HCT116 (cell line): ENCODE results near the gene ZFHX3.

Experiments
- CTCF ChIP-seq, 3 experiments: fragments of 200-600 bp in 1 of 3; sonication (generic) in 1 of 3; IDR thresholded peaks in 2 of 3; conservative IDR thresholded peaks in 1 of 3; 2 replicates each; pipeline ENCODE4 v1.5.1; 2012 to 2017; ENCODE audit warnings: low read depth in 2 of 3, low read length in 2 of 3, antibody characterized with exemption in 1 of 3, borderline replicate concordance in 1 of 3, control low read depth in 1 of 3, mild to moderate bottlenecking in 1 of 3, mixed read lengths in 1 of 3, mixed run types in 1 of 3, moderate library complexity in 1 of 3; ENCODE audit not compliant: insufficient read depth in 1 of 3
- ELF1 ChIP-seq: IDR thresholded peaks from 2 replicates; pipeline ENCODE4 v1.6.1; 2012; ENCODE audit warnings: low read depth, borderline replicate concordance
- EZH2 ChIP-seq: fragments of 200-600 bp; sonication (generic); IDR thresholded peaks from 2 replicates; pipeline ENCODE4 v1.6.1; 2017; ENCODE audit warnings: antibody characterized with exemption, mixed run types
- EZH2phosphoT487 ChIP-seq: fragments of 200-600 bp; IDR thresholded peaks from 2 replicates; pipeline ENCODE4 v1.6.1; 2018; ENCODE audit warnings: antibody characterized with exemption, borderline replicate concordance
- JUND ChIP-seq: IDR thresholded peaks from 2 replicates; pipeline ENCODE4 v1.6.1; 2012
- POLR2A ChIP-seq: IDR thresholded peaks from 2 replicates; pipeline ENCODE4 v1.7.0; 2011; ENCODE audit warnings: borderline replicate concordance; ENCODE audit not compliant: insufficient read depth, insufficient read length; ENCODE audit errors: extremely low read depth
- RAD21 ChIP-seq: IDR thresholded peaks from 2 replicates; pipeline ENCODE4 v1.6.1; 2012; ENCODE audit warnings: low read depth, mild to moderate bottlenecking
- SIN3A ChIP-seq: IDR thresholded peaks from 2 replicates; pipeline ENCODE4 v1.6.1; 2012; ENCODE audit warnings: low read depth
- SP1 ChIP-seq: IDR thresholded peaks from 2 replicates; pipeline ENCODE4 v1.6.1; 2012; ENCODE audit warnings: low read depth
- TCF7L2 ChIP-seq: IDR thresholded peaks from 2 replicates; pipeline ENCODE4 v1.7.0; 2011; ENCODE audit warnings: borderline replicate concordance, inconsistent platforms; ENCODE audit not compliant: insufficient read depth, insufficient read length; ENCODE audit errors: extremely low read depth

- TF ChIP-seq SIN3A = no peak
- TF ChIP-seq SP1 = no peak
- TF ChIP-seq CTCF (IDR thresholded peaks at IDR 0.05 in 2 of 3, conservative IDR thresholded peaks at IDR 0.05 in 1 of 3; ENCODE audit: borderline replicate concordance in 1 of 3, insufficient read depth in 1 of 3, low read depth in 2 of 3, low read length in 2 of 3) = no peak
- TF ChIP-seq POLR2A = no peak
- TF ChIP-seq ELF1 = no peak
- no peak for TF ChIP-seq JUND
- TF ChIP-seq RAD21 = no peak
- no peak for TF ChIP-seq EZH2
- no peak for TF ChIP-seq TCF7L2
- TF ChIP-seq EZH2phosphoT487 = no peak
These were observed 69.7 kb downstream of the ZFHX3 start for GRCh38 chr16:72978212-72978611.
